ENCODE measurements around the gene DEAF1. TPM values are rescaled to one million over a fixed set of nuclear protein-coding genes. Genes with fewer than 3 reads are reported as not detected.
A peak's percentile ranks its signal among the peaks of the same experiment; 100 is the strongest.

The DEAF1 gene
- total RNA-seq, 1 experiment from 2014 or later, result 46.8 TPM

GRCh38 chr11:614623-615503 lies 80.2 kb downstream of the DEAF1 start:
- no TSS peak for BruUV-seq (replicated peaks)
- no peaks in the 10 kb centered on the region for H3K9me3 Mint-ChIP-seq (ENCODE audit: unreplicated experiment)
- H3K27me3 Mint-ChIP-seq (ENCODE audit: insufficient read depth, unreplicated experiment), result no peaks in the 10 kb centered on the region
- TF ChIP-seq CTCF (IDR thresholded peaks at IDR 0.05; ENCODE audit: unreplicated experiment), result no peak
- peak overlapping the region; percentile 46 for H3K27ac Mint-ChIP-seq (ENCODE audit: low read depth, unreplicated experiment)
- DNase-seq (ENCODE audit: unreplicated experiment), result peak; percentile 64
- H3K4me3 Mint-ChIP-seq (ENCODE audit: unreplicated experiment), result peak overlapping the region; percentile 73
- H3K36me3 Mint-ChIP-seq (ENCODE audit: insufficient read depth, unreplicated experiment), result peaks cover 42% of the 10 kb centered on the region
- H3K4me1 Mint-ChIP-seq (ENCODE audit: insufficient read depth, unreplicated experiment), result peaks cover 6% of the 10 kb centered on the region
- intact Hi-C loops (cut with micrococcal nuclease), result loop anchor here (10.0 kb wide), 1 partner anchor 50 kb away; the partner anchor contains the start of genes LMNTD2 and RASSF7
- POLR2A ChIA-PET, result interaction anchor here (0.5 to 1.6 kb wide), 6 partner anchors 10 to 195 kb away, joined by 3 to 8 read pairs (median 4); partner anchors contain the start of genes PHRF1 and RPLP2
- CTCF ChIA-PET, result interaction anchor here (1.0 to 1.3 kb wide), 2 partner anchors 10 to 60 kb away, joined by 3 to 4 read pairs; no protein-coding TSS in a partner anchor

GRCh38 chr11:614021-614622 lies 80.9 kb downstream of the DEAF1 start:
- H3K27ac Mint-ChIP-seq (ENCODE audit: low read depth, unreplicated experiment), result peak overlapping the region; percentile 46
- DNase-seq (ENCODE audit: unreplicated experiment), result no peak
- intact Hi-C loops (cut with micrococcal nuclease), result loop anchor here (10.0 kb wide), 1 partner anchor 49 kb away; the partner anchor contains the start of genes LMNTD2 and RASSF7
- H3K36me3 Mint-ChIP-seq (ENCODE audit: insufficient read depth, unreplicated experiment), result peaks cover 39% of the 10 kb centered on the region
- ChIA-PET POLR2A (interaction anchor here (1.0 to 1.6 kb wide), 3 partner anchors 10 to 38 kb away, joined by 3 to 8 read pairs (median 4); partner anchors contain the start of gene PHRF1), CTCF (interaction anchor here (0.7 to 1.3 kb wide), 3 partner anchors 10 to 1520 kb away, joined by 3 to 4 read pairs (median 4); no protein-coding TSS in a partner anchor)
- BruUV-seq (replicated peaks), result no TSS peak
- H3K4me1 Mint-ChIP-seq (ENCODE audit: insufficient read depth, unreplicated experiment), result peaks cover 6% of the 10 kb centered on the region
- peak overlapping the region; percentile 73 for H3K4me3 Mint-ChIP-seq (ENCODE audit: unreplicated experiment)
- no peaks in the 10 kb centered on the region for H3K9me3 Mint-ChIP-seq (ENCODE audit: unreplicated experiment)
- no peak for TF ChIP-seq CTCF (IDR thresholded peaks at IDR 0.05; ENCODE audit: unreplicated experiment)
- H3K27me3 Mint-ChIP-seq (ENCODE audit: insufficient read depth, unreplicated experiment), result no peaks in the 10 kb centered on the region

- BruUV-seq (replicated peaks), result no TSS peak
- Mint-ChIP-seq H3K9me3 (ENCODE audit: unreplicated experiment) (no peaks in the 10 kb centered on the region), H3K27me3 (ENCODE audit: insufficient read depth, unreplicated experiment) (no peaks in the 10 kb centered on the region), H3K4me3 (ENCODE audit: unreplicated experiment) (no peak overlapping the region), H3K27ac (ENCODE audit: low read depth, unreplicated experiment) (peak overlapping the region; percentile 46), H3K4me1 (ENCODE audit: insufficient read depth, unreplicated experiment) (peaks cover 6% of the 10 kb centered on the region), H3K36me3 (ENCODE audit: insufficient read depth, unreplicated experiment) (peaks cover 43% of the 10 kb centered on the region)
- TF ChIP-seq CTCF (IDR thresholded peaks at IDR 0.05; ENCODE audit: unreplicated experiment), result no peak
- ChIA-PET CTCF (interaction anchor here (0.7 to 1.3 kb wide), 2 partner anchors 9 to 1520 kb away, joined by 4 read pairs; no protein-coding TSS in a partner anchor), POLR2A (interaction anchor here (0.6 to 1.6 kb wide), 4 partner anchors 8 to 163 kb away, joined by 3 to 8 read pairs (median 4); partner anchors contain the start of gene PHRF1)
- DNase-seq (ENCODE audit: unreplicated experiment), result peak; percentile 82
- intact Hi-C loops (cut with micrococcal nuclease), result loop anchor here (10.0 kb wide), 1 partner anchor 49 kb away; the partner anchor contains the start of genes LMNTD2 and RASSF7
Observed at GRCh38 chr11:613369-613968, 81.6 kb downstream of the DEAF1 start.
